HCT116 (cell line): ENCODE data around the gene GOLT1B. TPM values are rescaled to one million over a fixed set of nuclear protein-coding genes. Genes with fewer than 3 reads are reported as not detected.

Source experiments
- ATAC-seq: fragments of 200-7000 bp; cut with Tn5 transposase; 2 replicates; pipeline ENCODE4 v1.9.1; 2020; ENCODE audit warnings: mild to moderate bottlenecking, moderate library complexity
- BruUV-seq: library from RNA; stranded (reverse); fragments of 400-500 nt; replicated peaks from 2 replicates; lab custom pipeline; 2021; lab: Mats Ljungman, UMichigan
- CTCF ChIA-PET: fragments of 300-600 bp; sonication (Branson Sonifier 250); formaldehyde crosslinking; loops from one replicate; lab custom pipeline; 2021; ENCODE audit warnings: antibody characterized with exemption; lab: Charles Lee
- POLR2A ChIA-PET: fragments of 300-600, 350-600 bp; sonication (Branson Sonifier 250); formaldehyde crosslinking; loops from one replicate; lab custom pipeline; 2021; ENCODE audit warnings: antibody characterized with exemption; lab: Charles Lee
- RAD21 ChIA-PET, 2 experiments: fragments of 300-600 bp; sonication (Branson Sonifier 250); formaldehyde crosslinking; loops; one replicate each; lab custom pipeline; 2023; ENCODE audit warnings: low total read pairs in 2 of 2; ENCODE audit not compliant: uncharacterized antibody in 2 of 2, unreplicated experiment in 2 of 2, low non-redundant PET in 1 of 2; lab: Charles Lee
- DNase-seq: peaks from one replicate; pipeline ENCODE4 v3.0.0-alpha.2; 2010; ENCODE audit warnings: low read depth, low spot score
- H2AFZ ChIP-seq: fragments of 200-600 bp; shearing (Covaris generic), sonication (generic); 2 replicates; pipeline ENCODE4 v1.6.1; 2017; ENCODE audit warnings: low read depth, mixed run types, mixed read lengths, antibody characterized with exemption, low read length; ENCODE audit not compliant: poor library complexity, severe bottlenecking
- H3K27ac ChIP-seq: 2 replicates; pipeline ENCODE4 v1.5.1; 2012; ENCODE audit warnings: low read depth, low read length
- H3K27me3 ChIP-seq: fragments of 200-600 bp; sonication (generic); 2 replicates; pipeline ENCODE4 v1.6.1; 2016; ENCODE audit warnings: mixed run types, low read length, mixed read lengths; ENCODE audit not compliant: insufficient read depth
- H3K36me3 ChIP-seq, 2 experiments: fragments of 200-500 bp in 1 of 2; fragments of 200-600 bp in 1 of 2; sonication (Bioruptor generic) in 1 of 2; sonication (generic) in 1 of 2; 2 replicates each; pipeline versions ENCODE4 v1.5.1 to v1.6.1; 2014 to 2016; ENCODE audit warnings: low read length in 2 of 2, inconsistent platforms in 1 of 2, mixed read lengths in 1 of 2, mixed run types in 1 of 2; ENCODE audit not compliant: insufficient read depth in 2 of 2, control insufficient read depth in 1 of 2
- H3K4me1 ChIP-seq, 2 experiments: fragments of 200-600 bp in 1 of 2; sonication (generic) in 1 of 2; 2 replicates each; pipeline versions ENCODE4 v1.5.1 to v1.6.1; 2012 to 2017; ENCODE audit warnings: low read length in 2 of 2, inconsistent platforms in 1 of 2, mild to moderate bottlenecking in 1 of 2, mixed read lengths in 1 of 2, mixed run types in 1 of 2, moderate library complexity in 1 of 2; ENCODE audit not compliant: insufficient read depth in 2 of 2, control insufficient read depth in 1 of 2
- H3K4me2 ChIP-seq: fragments of 200-600 bp; sonication (generic); 2 replicates; pipeline ENCODE4 v1.6.1; 2017; ENCODE audit warnings: mixed run types, low read length, mixed read lengths
- H3K4me3 ChIP-seq, 2 experiments: fragments of 200-600 bp in 1 of 2; sonication (generic) in 1 of 2; replicated peaks in 1 of 2; 2 replicates each; pipeline ENCODE4 v1.5.1; 2011 to 2016; ENCODE audit warnings: low read length in 2 of 2, control low read depth in 1 of 2, low read depth in 1 of 2, mild to moderate bottlenecking in 1 of 2, mixed read lengths in 1 of 2, mixed run types in 1 of 2
- H3K79me2 ChIP-seq: fragments of 200-600 bp; sonication (generic); 2 replicates; pipeline ENCODE4 v1.6.1; 2017; ENCODE audit warnings: mild to moderate bottlenecking, mixed run types, low read length, moderate library complexity, mixed read lengths; ENCODE audit not compliant: insufficient read depth
- H3K9ac ChIP-seq: fragments of 200-600 bp; sonication (generic); 2 replicates; pipeline ENCODE4 v1.6.1; 2016; ENCODE audit warnings: low read length, mixed read lengths
- H3K9me2 ChIP-seq: fragments of 200-600 bp; sonication (generic), shearing (Covaris generic); 2 replicates; pipeline ENCODE4 v1.6.1; 2017; ENCODE audit warnings: mixed run types, mild to moderate bottlenecking, moderate library complexity; ENCODE audit not compliant: insufficient read depth
- H3K9me3 ChIP-seq, 2 experiments: fragments of 200-500 bp in 1 of 2; fragments of 200-600 bp in 1 of 2; sonication (Bioruptor generic) in 1 of 2; sonication (generic) in 1 of 2; 2 replicates each; pipeline ENCODE4 v1.6.1; 2014 to 2017; ENCODE audit warnings: low read length in 2 of 2, mixed read lengths in 2 of 2, inconsistent platforms in 1 of 2, low read depth in 1 of 2, mild to moderate bottlenecking in 1 of 2, mixed run types in 1 of 2, moderate library complexity in 1 of 2; ENCODE audit not compliant: control insufficient read depth in 1 of 2, insufficient read depth in 1 of 2
- H4K20me1 ChIP-seq: fragments of 200-600 bp; sonication (generic), shearing (Covaris generic); 2 replicates; pipeline ENCODE4 v1.6.1; 2017; ENCODE audit warnings: mixed run types, mild to moderate bottlenecking, moderate library complexity; ENCODE audit not compliant: insufficient read depth
- ELF1 ChIP-seq: IDR thresholded peaks from 2 replicates; pipeline ENCODE4 v1.6.1; 2012; ENCODE audit warnings: low read depth, borderline replicate concordance
- EZH2phosphoT487 ChIP-seq: fragments of 200-600 bp; IDR thresholded peaks from 2 replicates; pipeline ENCODE4 v1.6.1; 2018; ENCODE audit warnings: antibody characterized with exemption, borderline replicate concordance
- FOSL1 ChIP-seq: IDR thresholded peaks from 2 replicates; pipeline ENCODE4 v1.6.1; 2012; ENCODE audit warnings: low read depth
- JUND ChIP-seq: IDR thresholded peaks from 2 replicates; pipeline ENCODE4 v1.6.1; 2012
- POLR2A ChIP-seq: IDR thresholded peaks from 2 replicates; pipeline ENCODE4 v1.7.0; 2011; ENCODE audit warnings: borderline replicate concordance; ENCODE audit not compliant: insufficient read depth, insufficient read length; ENCODE audit errors: extremely low read depth
- POLR2AphosphoS5 ChIP-seq: IDR thresholded peaks from 2 replicates; pipeline ENCODE4 v1.6.1; 2011; ENCODE audit warnings: mild to moderate bottlenecking, low read depth, low read length, moderate library complexity
- SIN3A ChIP-seq: IDR thresholded peaks from 2 replicates; pipeline ENCODE4 v1.6.1; 2012; ENCODE audit warnings: low read depth
- SRF ChIP-seq: IDR thresholded peaks from 2 replicates; pipeline ENCODE4 v1.6.1; 2012; ENCODE audit warnings: low read depth
- TCF7L2 ChIP-seq: IDR thresholded peaks from 2 replicates; pipeline ENCODE4 v1.7.0; 2011; ENCODE audit warnings: borderline replicate concordance, inconsistent platforms; ENCODE audit not compliant: insufficient read depth, insufficient read length; ENCODE audit errors: extremely low read depth
- YY1 ChIP-seq: IDR thresholded peaks from 2 replicates; pipeline ENCODE4 v1.6.1; 2011; ENCODE audit warnings: low read length, low read depth, moderate library complexity, mild to moderate bottlenecking; ENCODE audit not compliant: insufficient replicate concordance; ENCODE audit errors: extremely low read depth
- intact Hi-C: fragments of 100-400 bp; cut with micrococcal nuclease; formaldehyde crosslinking; loops from 2 replicates; pipeline ENCODE4 v1.10.0; 2022
- total RNA-seq: library from RNA; stranded (reverse); gene quantifications from one replicate; pipeline ENCODE4 v1.2.1, GENCODE V29; 2021; ENCODE audit not compliant: unreplicated experiment
- TF ChIP-seq, protein P1 (sequence below): IDR thresholded peaks from 2 replicates; pipeline ENCODE4 v1.6.1; 2012; ENCODE audit warnings: low read depth
- TF ChIP-seq, protein P2 (sequence below), 3 experiments: fragments of 200-600 bp in 1 of 3; sonication (generic) in 1 of 3; IDR thresholded peaks in 2 of 3; conservative IDR thresholded peaks in 1 of 3; 2 replicates each; pipeline ENCODE4 v1.5.1; 2012 to 2017; ENCODE audit warnings: low read depth in 2 of 3, low read length in 2 of 3, antibody characterized with exemption in 1 of 3, borderline replicate concordance in 1 of 3, control low read depth in 1 of 3, mild to moderate bottlenecking in 1 of 3, mixed read lengths in 1 of 3, mixed run types in 1 of 3, moderate library complexity in 1 of 3; ENCODE audit not compliant: insufficient read depth in 1 of 3
- TF ChIP-seq, protein P3 (sequence below): IDR thresholded peaks from 2 replicates; pipeline ENCODE4 v1.6.1; 2012
- TF ChIP-seq, protein P4 (sequence below): IDR thresholded peaks from 2 replicates; pipeline ENCODE4 v1.6.1; 2012

The GOLT1B gene
- total RNA-seq, 1 experiment from 2014 or later, result 43.5 TPM

DNA sequence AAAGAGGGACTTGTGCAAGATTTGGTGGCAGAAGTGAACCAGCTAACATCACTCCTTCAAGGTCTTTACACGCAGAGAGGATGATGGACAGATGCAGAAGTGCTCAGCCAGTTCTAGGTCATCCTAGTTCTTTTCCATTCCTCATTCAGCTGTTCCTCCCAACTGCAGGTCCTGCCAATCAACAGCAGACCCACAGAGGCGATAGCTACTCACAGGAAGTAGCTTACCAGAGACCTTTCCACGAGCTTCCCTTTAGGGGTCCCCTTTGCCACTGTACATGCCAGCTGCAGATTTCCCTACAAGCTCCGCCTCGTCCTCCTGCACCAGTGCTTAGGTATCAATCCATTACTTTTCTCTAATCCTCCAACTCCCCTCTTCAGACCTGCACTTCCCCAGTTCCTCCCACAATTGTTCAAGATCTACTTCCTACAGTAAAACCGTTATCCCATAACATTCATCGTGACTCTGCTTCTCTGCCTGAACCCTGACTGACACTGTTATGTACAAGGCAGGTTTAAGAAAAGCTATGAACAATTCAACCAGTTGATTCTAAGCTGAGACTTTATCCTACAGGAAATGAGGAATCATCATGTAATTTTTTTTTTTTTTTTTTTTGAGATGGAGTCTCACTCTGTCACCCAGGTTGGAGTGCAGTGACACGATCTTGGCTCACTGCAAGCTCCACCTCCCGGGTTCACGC is 22.7 kb upstream of the GOLT1B start (continued):
- TF ChIP-seq, protein P1, sequence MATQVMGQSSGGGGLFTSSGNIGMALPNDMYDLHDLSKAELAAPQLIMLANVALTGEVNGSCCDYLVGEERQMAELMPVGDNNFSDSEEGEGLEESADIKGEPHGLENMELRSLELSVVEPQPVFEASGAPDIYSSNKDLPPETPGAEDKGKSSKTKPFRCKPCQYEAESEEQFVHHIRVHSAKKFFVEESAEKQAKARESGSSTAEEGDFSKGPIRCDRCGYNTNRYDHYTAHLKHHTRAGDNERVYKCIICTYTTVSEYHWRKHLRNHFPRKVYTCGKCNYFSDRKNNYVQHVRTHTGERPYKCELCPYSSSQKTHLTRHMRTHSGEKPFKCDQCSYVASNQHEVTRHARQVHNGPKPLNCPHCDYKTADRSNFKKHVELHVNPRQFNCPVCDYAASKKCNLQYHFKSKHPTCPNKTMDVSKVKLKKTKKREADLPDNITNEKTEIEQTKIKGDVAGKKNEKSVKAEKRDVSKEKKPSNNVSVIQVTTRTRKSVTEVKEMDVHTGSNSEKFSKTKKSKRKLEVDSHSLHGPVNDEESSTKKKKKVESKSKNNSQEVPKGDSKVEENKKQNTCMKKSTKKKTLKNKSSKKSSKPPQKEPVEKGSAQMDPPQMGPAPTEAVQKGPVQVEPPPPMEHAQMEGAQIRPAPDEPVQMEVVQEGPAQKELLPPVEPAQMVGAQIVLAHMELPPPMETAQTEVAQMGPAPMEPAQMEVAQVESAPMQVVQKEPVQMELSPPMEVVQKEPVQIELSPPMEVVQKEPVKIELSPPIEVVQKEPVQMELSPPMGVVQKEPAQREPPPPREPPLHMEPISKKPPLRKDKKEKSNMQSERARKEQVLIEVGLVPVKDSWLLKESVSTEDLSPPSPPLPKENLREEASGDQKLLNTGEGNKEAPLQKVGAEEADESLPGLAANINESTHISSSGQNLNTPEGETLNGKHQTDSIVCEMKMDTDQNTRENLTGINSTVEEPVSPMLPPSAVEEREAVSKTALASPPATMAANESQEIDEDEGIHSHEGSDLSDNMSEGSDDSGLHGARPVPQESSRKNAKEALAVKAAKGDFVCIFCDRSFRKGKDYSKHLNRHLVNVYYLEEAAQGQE, result no peak
- TF ChIP-seq SIN3A, result no peak

DNA sequence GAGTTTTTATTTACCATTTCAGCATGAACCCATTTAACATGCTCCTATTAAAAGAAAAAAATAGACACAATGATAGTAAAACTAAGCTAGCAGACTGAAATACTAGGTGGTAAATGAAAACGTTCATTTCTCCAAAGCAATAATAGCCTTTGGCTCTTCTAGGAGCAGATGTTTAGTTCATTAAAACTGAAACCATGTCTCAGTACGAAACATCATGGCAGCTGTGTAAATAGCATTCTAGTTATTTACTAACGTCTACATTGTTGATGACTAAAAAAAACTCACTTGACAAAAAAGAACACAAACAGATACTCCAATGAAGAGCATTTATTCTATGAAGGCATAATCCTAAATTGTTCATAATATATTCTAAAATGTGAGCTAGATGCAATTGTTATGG is 18.1 kb upstream of the GOLT1B start:
- BruUV-seq, result no TSS peak
- H3K27me3 ChIP-seq, result no peaks in the 10 kb centered on the region
- H3K4me2 ChIP-seq, result no peak overlapping the region
- no peaks in the 10 kb centered on the region for H3K79me2 ChIP-seq
- ChIA-PET RAD21 (no interaction called here), POLR2A (no interaction called here), CTCF (no interaction called here)
- no peak for ATAC-seq
- H4K20me1 ChIP-seq, result no peaks in the 10 kb centered on the region
- H3K9ac ChIP-seq, result no peak overlapping the region
- intact Hi-C loops, result no loop called here
- peaks cover 4 to 6% of the 10 kb centered on the region in 2 experiments; a peak in 1 of 4 replicates for H3K36me3 ChIP-seq
- no peaks in the 10 kb centered on the region for H3K4me1 ChIP-seq
- H3K4me3 ChIP-seq, result no peak overlapping the region
- H3K27ac ChIP-seq, result no peak overlapping the region
- no peaks in the 10 kb centered on the region for H3K9me2 ChIP-seq
- no peaks in the 10 kb centered on the region for H3K9me3 ChIP-seq
- DNase-seq, result no peak
- H2AFZ ChIP-seq, result no peak overlapping the region
- TF ChIP-seq JUND (no peak), FOSL1 (no peak), POLR2AphosphoS5 (no peak), POLR2A (no peak), YY1 (no peak), SIN3A (no peak), EZH2phosphoT487 (no peak), ELF1 (no peak), TCF7L2 (no peak), SRF (no peak)
- TF ChIP-seq, protein P2, sequence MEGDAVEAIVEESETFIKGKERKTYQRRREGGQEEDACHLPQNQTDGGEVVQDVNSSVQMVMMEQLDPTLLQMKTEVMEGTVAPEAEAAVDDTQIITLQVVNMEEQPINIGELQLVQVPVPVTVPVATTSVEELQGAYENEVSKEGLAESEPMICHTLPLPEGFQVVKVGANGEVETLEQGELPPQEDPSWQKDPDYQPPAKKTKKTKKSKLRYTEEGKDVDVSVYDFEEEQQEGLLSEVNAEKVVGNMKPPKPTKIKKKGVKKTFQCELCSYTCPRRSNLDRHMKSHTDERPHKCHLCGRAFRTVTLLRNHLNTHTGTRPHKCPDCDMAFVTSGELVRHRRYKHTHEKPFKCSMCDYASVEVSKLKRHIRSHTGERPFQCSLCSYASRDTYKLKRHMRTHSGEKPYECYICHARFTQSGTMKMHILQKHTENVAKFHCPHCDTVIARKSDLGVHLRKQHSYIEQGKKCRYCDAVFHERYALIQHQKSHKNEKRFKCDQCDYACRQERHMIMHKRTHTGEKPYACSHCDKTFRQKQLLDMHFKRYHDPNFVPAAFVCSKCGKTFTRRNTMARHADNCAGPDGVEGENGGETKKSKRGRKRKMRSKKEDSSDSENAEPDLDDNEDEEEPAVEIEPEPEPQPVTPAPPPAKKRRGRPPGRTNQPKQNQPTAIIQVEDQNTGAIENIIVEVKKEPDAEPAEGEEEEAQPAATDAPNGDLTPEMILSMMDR (IDR thresholded peaks at IDR 0.05 in 2 of 3, conservative IDR thresholded peaks at IDR 0.05 in 1 of 3; ENCODE audit: borderline replicate concordance in 1 of 3, insufficient read depth in 1 of 3, low read depth in 2 of 3, low read length in 2 of 3), result no peak
- TF ChIP-seq, protein P3, sequence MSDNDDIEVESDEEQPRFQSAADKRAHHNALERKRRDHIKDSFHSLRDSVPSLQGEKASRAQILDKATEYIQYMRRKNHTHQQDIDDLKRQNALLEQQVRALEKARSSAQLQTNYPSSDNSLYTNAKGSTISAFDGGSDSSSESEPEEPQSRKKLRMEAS, result no peak
- TF ChIP-seq, protein P1, result no peak
- TF ChIP-seq, protein P4, sequence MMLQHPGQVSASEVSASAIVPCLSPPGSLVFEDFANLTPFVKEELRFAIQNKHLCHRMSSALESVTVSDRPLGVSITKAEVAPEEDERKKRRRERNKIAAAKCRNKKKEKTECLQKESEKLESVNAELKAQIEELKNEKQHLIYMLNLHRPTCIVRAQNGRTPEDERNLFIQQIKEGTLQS, result no peak
